SU-DHL-6 (cell line): ENCODE data around the gene SLCO4A1.

Source experiments
- EZH2phosphoT487 ChIP-seq: fragments of 200-600 bp; sonication (generic), shearing (Covaris generic); conservative IDR thresholded peaks from 2 replicates; pipeline ENCODE4 v1.6.1; 2018; ENCODE audit warnings: mild to moderate bottlenecking, antibody characterized with exemption, low read length, moderate library complexity, mixed read lengths
- TF ChIP-seq, protein P1 (sequence below): fragments of 200-600 bp; sonication (generic); IDR thresholded peaks from one replicate; pipeline ENCODE4 v1.5.1; 2017; ENCODE audit warnings: antibody characterized with exemption, mild to moderate bottlenecking, low read length, moderate library complexity; ENCODE audit not compliant: insufficient read depth, poor library complexity, severe bottlenecking

- TF ChIP-seq, protein P1, sequence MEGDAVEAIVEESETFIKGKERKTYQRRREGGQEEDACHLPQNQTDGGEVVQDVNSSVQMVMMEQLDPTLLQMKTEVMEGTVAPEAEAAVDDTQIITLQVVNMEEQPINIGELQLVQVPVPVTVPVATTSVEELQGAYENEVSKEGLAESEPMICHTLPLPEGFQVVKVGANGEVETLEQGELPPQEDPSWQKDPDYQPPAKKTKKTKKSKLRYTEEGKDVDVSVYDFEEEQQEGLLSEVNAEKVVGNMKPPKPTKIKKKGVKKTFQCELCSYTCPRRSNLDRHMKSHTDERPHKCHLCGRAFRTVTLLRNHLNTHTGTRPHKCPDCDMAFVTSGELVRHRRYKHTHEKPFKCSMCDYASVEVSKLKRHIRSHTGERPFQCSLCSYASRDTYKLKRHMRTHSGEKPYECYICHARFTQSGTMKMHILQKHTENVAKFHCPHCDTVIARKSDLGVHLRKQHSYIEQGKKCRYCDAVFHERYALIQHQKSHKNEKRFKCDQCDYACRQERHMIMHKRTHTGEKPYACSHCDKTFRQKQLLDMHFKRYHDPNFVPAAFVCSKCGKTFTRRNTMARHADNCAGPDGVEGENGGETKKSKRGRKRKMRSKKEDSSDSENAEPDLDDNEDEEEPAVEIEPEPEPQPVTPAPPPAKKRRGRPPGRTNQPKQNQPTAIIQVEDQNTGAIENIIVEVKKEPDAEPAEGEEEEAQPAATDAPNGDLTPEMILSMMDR: no peak
- TF ChIP-seq EZH2phosphoT487: no peak
Measured at GRCh38 chr20:62624719-62625453, 17.4 kb upstream of the SLCO4A1 start.
